ENCODE results near the gene PTEN. TPM values are rescaled to one million over a fixed set of nuclear protein-coding genes. Genes with fewer than 3 reads are reported as not detected.

Gene PTEN
- total RNA-seq, result 121 and 172 TPM in 2 replicates

GRCh38 chr10:87863053-87863943 is at the start of gene PTEN, which contains the start of gene KLLN:
PTEN (plus strand) TSS chr10:87863625; CDS start chr10:87864470, 845 bp downstream.
KLLN (minus strand) TSS chr10:87863533; CDS start chr10:87862487, 1,046 bp downstream.

GRCh38 chr10:87817609-87818504 is 45.6 kb upstream of the PTEN start, which contains the start of gene ATAD1:
ATAD1 (minus strand) TSS chr10:87818226; CDS start chr10:87814599, 3,627 bp downstream.

Other genes with a start within 250 kb of the PTEN start
- 149 and 237 TPM in 2 replicates for gene PAPSS2, start 203.7 kb upstream of the PTEN start, total RNA-seq
- 36.7 and 39.7 TPM in 2 replicates for gene ATAD1, start 45.4 kb upstream of the PTEN start, total RNA-seq
- gene KLLN, start 92 bp upstream of the PTEN start, total RNA-seq, result 0.40 and 0.56 TPM in 2 replicates

Data from aortic smooth muscle cell (primary cell).